HL-60 (cell line): Measurements from ENCODE around the gene ADPRS.

Experiments used
- CTCF ChIP-seq: IDR thresholded peaks from one replicate; pipeline ENCODE4 v1.5.1; 2011; ENCODE audit warnings: low read length, control low read depth, inconsistent platforms; ENCODE audit not compliant: insufficient read depth
- GABPA ChIP-seq: IDR thresholded peaks from 2 replicates; pipeline ENCODE4 v1.6.1; 2012; ENCODE audit warnings: low read depth
- POLR2AphosphoS5 ChIP-seq: IDR thresholded peaks from 2 replicates; pipeline ENCODE4 v1.6.1; 2012; ENCODE audit warnings: low read depth
- REST ChIP-seq: IDR thresholded peaks from 2 replicates; pipeline ENCODE4 v1.6.1; 2012; ENCODE audit warnings: low read depth; ENCODE audit not compliant: insufficient replicate concordance
- SPI1 ChIP-seq: IDR thresholded peaks from 2 replicates; pipeline ENCODE4 v1.6.1; 2012; ENCODE audit warnings: low read depth, mild to moderate bottlenecking, borderline replicate concordance

- no peak for TF ChIP-seq CTCF
- TF ChIP-seq POLR2AphosphoS5 = no peak
- no peak for TF ChIP-seq GABPA
- TF ChIP-seq SPI1 = no peak
- no peak for TF ChIP-seq REST
Measured at GRCh38 chr1:36125129-36125991, 36.7 kb downstream of the ADPRS start, which contains the start of gene COL8A2.
